ENCODE measurements around the gene RBM33. TPM values are rescaled to one million over a fixed set of nuclear protein-coding genes. Genes with fewer than 3 reads are reported as not detected.

Gene RBM33
- total and polyA plus RNA-seq, 8 donors, result 14.6 to 40.1 (median 32.7) TPM

- no peaks in the 10 kb centered on the region for H3K9me3 ChIP-seq
- intact Hi-C loops (cut with DNase I), result loop anchor here in 1 of 3 donors (10.0 kb wide), 2 partner anchors 336 to 946 kb away; no protein-coding TSS in a partner anchor
- H3K4me3 ChIP-seq, result no peak overlapping the region
- no peak for TF ChIP-seq CTCF (IDR thresholded peaks at IDR 0.05)
- H3K27ac ChIP-seq, result no peak overlapping the region
- ATAC-seq (no peak), FAIRE-seq (no peak), DNase-seq (no peak)
- no peaks in the 10 kb centered on the region for H3K27me3 ChIP-seq
- WGBS, 2 donors, result 46 to 61% methylated on average over 12 of the region's 12 CpGs
- H3K4me1 ChIP-seq, result no peaks in the 10 kb centered on the region
- no peaks in the 10 kb centered on the region for H3K36me3 ChIP-seq
Observed at GRCh38 chr7:155819186-155819585, 174.7 kb downstream of the RBM33 start.

GRCh38 chr7:155820246-155820645, 175.8 kb downstream of the RBM33 start:
- 62 to 78% methylated on average over 18 of the region's 18 CpGs for WGBS, 2 donors
- DNase-seq (peak in 1 of 6 donors; percentile 47), ATAC-seq (no peak), FAIRE-seq (no peak)
- Histone ChIP-seq H3K4me3 (no peak overlapping the region), H3K27ac (no peak overlapping the region), H3K9me3 (no peaks in the 10 kb centered on the region), H3K27me3 (no peaks in the 10 kb centered on the region), H3K4me1 (no peaks in the 10 kb centered on the region), H3K36me3 (no peaks in the 10 kb centered on the region)
- intact Hi-C loops (cut with DNase I), result loop anchor here in 1 of 3 donors (10.0 kb wide), 1 partner anchor 645 kb away; no protein-coding TSS in a partner anchor
- no peak for TF ChIP-seq CTCF (IDR thresholded peaks at IDR 0.05)

GRCh38 chr7:155820788-155821187, 176.3 kb downstream of the RBM33 start:
- WGBS, 2 donors, result 71 to 78% methylated on average over 13 of the region's 13 CpGs
- FAIRE-seq (no peak), ATAC-seq (no peak), DNase-seq (peak in 1 of 6 donors; percentile 25)
- TF ChIP-seq CTCF (IDR thresholded peaks at IDR 0.05), result no peak
- intact Hi-C loops (cut with DNase I), result loop anchor here in 1 of 3 donors (10.0 kb wide), 1 partner anchor 644 kb away; no protein-coding TSS in a partner anchor
- Histone ChIP-seq H3K4me3 (no peak overlapping the region), H3K36me3 (no peaks in the 10 kb centered on the region), H3K4me1 (no peaks in the 10 kb centered on the region), H3K9me3 (no peaks in the 10 kb centered on the region), H3K27ac (no peak overlapping the region), H3K27me3 (no peaks in the 10 kb centered on the region)

GRCh38 chr7:155821851-155822250, 177.4 kb downstream of the RBM33 start:
- ATAC-seq, result no peak
- H3K27ac ChIP-seq, result no peak overlapping the region
- TF ChIP-seq CTCF (IDR thresholded peaks at IDR 0.05), result no peak
- no peak overlapping the region for H3K4me3 ChIP-seq
- FAIRE-seq, result no peak
- no peaks in the 10 kb centered on the region for H3K9me3 ChIP-seq
- no peak for DNase-seq
- H3K4me1 ChIP-seq, result no peaks in the 10 kb centered on the region
- no peaks in the 10 kb centered on the region for H3K36me3 ChIP-seq
- no peaks in the 10 kb centered on the region for H3K27me3 ChIP-seq
- 62 to 75% methylated on average over 11 of the region's 11 CpGs for WGBS, 2 donors
- intact Hi-C loops (cut with DNase I), result loop anchor here in 1 of 3 donors (10.0 kb wide), 1 partner anchor 643 kb away; no protein-coding TSS in a partner anchor

GRCh38 chr7:155824227-155824886, 179.9 kb downstream of the RBM33 start:
- H3K9me3 ChIP-seq, result no peaks in the 10 kb centered on the region
- no peaks in the 10 kb centered on the region for H3K36me3 ChIP-seq
- ATAC-seq, result peak in 2 of 4 donors; percentile 43 to 56
- no peak for DNase-seq
- H3K27me3 ChIP-seq, result no peaks in the 10 kb centered on the region
- no peak for FAIRE-seq
- TF ChIP-seq CTCF (IDR thresholded peaks at IDR 0.05), result no peak
- intact Hi-C loops (cut with DNase I), result loop anchor here in 1 of 3 donors (10.0 kb wide), 1 partner anchor 640 kb away; no protein-coding TSS in a partner anchor
- H3K4me3 ChIP-seq, result no peak overlapping the region
- no peak overlapping the region for H3K27ac ChIP-seq
- 61 to 70% methylated on average over 17 of the region's 17 CpGs for WGBS, 2 donors
- H3K4me1 ChIP-seq, result no peaks in the 10 kb centered on the region

Measured in pancreas (tissue), 10 donors.